HG03521 (cell line): ENCODE results near the gene DLEC1.
A peak's percentile ranks its signal among the peaks of the same experiment; 100 is the strongest.

ENCODE experiments used
- ATAC-seq: cut with Tn5 transposase; IDR thresholded peaks from one replicate; pipeline ENCODE4 v1.9.1; 2021; ENCODE audit warnings: mild to moderate bottlenecking, moderate library complexity; ENCODE audit not compliant: unreplicated experiment

DLEC1 gene

GRCh38 chr3:38000965-38001455, 38.0 kb upstream of the DLEC1 start:
- no peak for ATAC-seq

GRCh38 chr3:38001456-38002081, 37.4 kb upstream of the DLEC1 start:
- no peak for ATAC-seq

GRCh38 chr3:38002291-38002876, 36.6 kb upstream of the DLEC1 start:
- ATAC-seq = no peak

GRCh38 chr3:38002940-38003339, 36.1 kb upstream of the DLEC1 start:
- ATAC-seq = no peak

GRCh38 chr3:38003371-38003816, 35.6 kb upstream of the DLEC1 start:
- no peak for ATAC-seq

GRCh38 chr3:38003817-38004414, 35.1 kb upstream of the DLEC1 start:
- no peak for ATAC-seq

GRCh38 chr3:38004415-38005075, 34.5 kb upstream of the DLEC1 start:
- peak; percentile 51 for ATAC-seq

- ATAC-seq = no peak
Observed at GRCh38 chr3:38005076-38006020, 33.7 kb upstream of the DLEC1 start.

GRCh38 chr3:38006031-38006430, 33.0 kb upstream of the DLEC1 start:
- no peak for ATAC-seq

GRCh38 chr3:38006445-38006995, 32.5 kb upstream of the DLEC1 start:
- no peak for ATAC-seq

GRCh38 chr3:38007754-38008090, 31.3 kb upstream of the DLEC1 start:
- no peak for ATAC-seq

GRCh38 chr3:38008191-38008701, 30.8 kb upstream of the DLEC1 start:
- ATAC-seq = no peak

GRCh38 chr3:38008971-38009580, 29.9 kb upstream of the DLEC1 start:
- ATAC-seq = no peak

GRCh38 chr3:38009807-38010591, 29.0 kb upstream of the DLEC1 start:
- no peak for ATAC-seq

GRCh38 chr3:38011111-38011510, 27.9 kb upstream of the DLEC1 start:
- ATAC-seq = no peak

GRCh38 chr3:38015485-38015884, 23.5 kb upstream of the DLEC1 start:
- no peak for ATAC-seq

GRCh38 chr3:38015984-38016383, 23.0 kb upstream of the DLEC1 start:
- no peak for ATAC-seq

GRCh38 chr3:38016410-38016809, 22.6 kb upstream of the DLEC1 start:
- ATAC-seq = no peak

GRCh38 chr3:38016847-38017444, 22.1 kb upstream of the DLEC1 start:
- ATAC-seq = no peak
